Liver (tissue), 9 donors: ENCODE data around the gene CDH9. TPM values are rescaled to one million over a fixed set of nuclear protein-coding genes. Genes with fewer than 3 reads are reported as not detected.

Experiments used
- DNase-seq: peaks from one replicate; pipeline ENCODE4 v3.0.0-alpha.2; 2017; ENCODE audit warnings: low spot score
- H3K27ac ChIP-seq, 2 donors: one replicate each; pipeline ENCODE4 v1.7.0; 2013; ENCODE audit warnings: inconsistent platforms in 2 of 2, low read length in 2 of 2, control low read depth in 1 of 2, low read depth in 1 of 2, mild to moderate bottlenecking in 1 of 2
- H3K27me3 ChIP-seq, 4 donors: one replicate each; pipeline versions ENCODE4 v1.6.1 to v1.7.0; 2013; ENCODE audit warnings: low read length in 3 of 4, inconsistent platforms in 1 of 4, mild to moderate bottlenecking in 1 of 4, moderate library complexity in 1 of 4; ENCODE audit not compliant: control insufficient read depth in 4 of 4, insufficient read depth in 4 of 4
- H3K36me3 ChIP-seq, 4 donors: one replicate each; pipeline versions ENCODE4 v1.6.1 to v1.7.0; 2013; ENCODE audit warnings: low read length in 3 of 4, mild to moderate bottlenecking in 3 of 4, low read depth in 1 of 4, moderate library complexity in 1 of 4; ENCODE audit not compliant: control insufficient read depth in 4 of 4, insufficient read depth in 3 of 4
- H3K4me1 ChIP-seq, 4 donors: one replicate each; pipeline versions ENCODE4 v1.6.1 to v1.7.0; 2013; ENCODE audit warnings: low read length in 3 of 4, mild to moderate bottlenecking in 3 of 4, moderate library complexity in 1 of 4; ENCODE audit not compliant: control insufficient read depth in 4 of 4, insufficient read depth in 4 of 4
- H3K4me3 ChIP-seq, 3 donors: one replicate each; pipeline versions ENCODE4 v1.6.1 to v1.7.0; 2013; ENCODE audit warnings: low read length in 3 of 3, control low read depth in 1 of 3, low read depth in 1 of 3, mild to moderate bottlenecking in 1 of 3
- H3K9ac ChIP-seq, 2 donors: one replicate each; pipeline ENCODE4 v1.7.0; 2013; ENCODE audit warnings: low read length in 2 of 2, mild to moderate bottlenecking in 2 of 2, moderate library complexity in 2 of 2, control low read depth in 1 of 2, low read depth in 1 of 2
- H3K9me3 ChIP-seq, 4 donors: one replicate each; pipeline versions ENCODE4 v1.6.1 to v1.7.0; 2013; ENCODE audit warnings: low read length in 3 of 4; ENCODE audit not compliant: control insufficient read depth in 4 of 4
- EGR1 ChIP-seq, 2 donors: IDR thresholded peaks; 2 replicates each; pipeline ENCODE4 v1.6.1; 2016 to 2018; ENCODE audit warnings: antibody characterized with exemption in 2 of 2, low read depth in 2 of 2
- GABPA ChIP-seq, 2 donors: IDR thresholded peaks in 1 of 2; conservative IDR thresholded peaks in 1 of 2; 2 replicates each; pipeline ENCODE4 v1.6.1; 2016; ENCODE audit warnings: antibody characterized with exemption in 2 of 2, mild to moderate bottlenecking in 1 of 2, moderate library complexity in 1 of 2
- HNF4A ChIP-seq, 2 donors: conservative IDR thresholded peaks; 2 replicates each; pipeline ENCODE4 v1.6.1; 2016; ENCODE audit warnings: antibody characterized with exemption in 2 of 2, mild to moderate bottlenecking in 2 of 2
- JUND ChIP-seq, 2 donors: IDR thresholded peaks; 2 replicates each; pipeline ENCODE4 v1.6.1; 2016; ENCODE audit warnings: antibody characterized with exemption in 2 of 2
- NR2F2 ChIP-seq: IDR thresholded peaks from 2 replicates; pipeline ENCODE4 v1.6.1; 2016; ENCODE audit warnings: antibody characterized with exemption
- RAD21 ChIP-seq, 2 donors: IDR thresholded peaks; 2 replicates each; pipeline ENCODE4 v1.6.1; 2016; ENCODE audit warnings: antibody characterized with exemption in 2 of 2, mild to moderate bottlenecking in 2 of 2
- RXRA ChIP-seq, 2 donors: IDR thresholded peaks; 2 replicates each; pipeline ENCODE4 v1.6.1; 2017 to 2018; ENCODE audit warnings: antibody characterized with exemption in 2 of 2, mild to moderate bottlenecking in 1 of 2
- SP1 ChIP-seq: IDR thresholded peaks from 2 replicates; pipeline ENCODE4 v1.6.1; 2018; ENCODE audit warnings: antibody characterized with exemption, mild to moderate bottlenecking
- TAF1 ChIP-seq: conservative IDR thresholded peaks from 2 replicates; pipeline ENCODE4 v1.6.1; 2016; ENCODE audit warnings: antibody characterized with exemption, mild to moderate bottlenecking
- YY1 ChIP-seq: IDR thresholded peaks from 2 replicates; pipeline ENCODE4 v1.6.1; 2016; ENCODE audit warnings: antibody characterized with exemption, mild to moderate bottlenecking
- polyA plus RNA-seq, 2 donors: library from polyadenylated mRNA; stranded (reverse) in 1 of 2; unstranded in 1 of 2; fragments of 200-250 nt in 1 of 2; fragments of >200 nt in 1 of 2; fragmentation: Nextera tagmentation in 1 of 2; extraction: Ambion mirVana in 1 of 2; gene quantifications; one replicate each; pipeline versions ENCODE4 v1.2.1 to v1.2.3, GENCODE V29; 2013 to 2015
- total RNA-seq, 2 donors: library from RNA; depleted of rRNA; stranded (reverse); fragments of >200 nt; gene quantifications; one replicate each; pipeline ENCODE4 v1.2.3, GENCODE V29; 2014
- TF ChIP-seq, protein P1 (sequence below): IDR thresholded peaks from 2 replicates; pipeline ENCODE4 v1.6.1; 2016; ENCODE audit warnings: antibody characterized with exemption, mild to moderate bottlenecking
- TF ChIP-seq, protein P2 (sequence below): IDR thresholded peaks from 2 replicates; pipeline ENCODE4 v1.6.1; 2016; ENCODE audit warnings: antibody characterized with exemption
- TF ChIP-seq, protein P3 (sequence below): fragments of 150-350 bp; IDR thresholded peaks from 2 replicates; pipeline ENCODE4 v1.5.1; 2017; ENCODE audit warnings: improper control_type of control experiment, low read depth, low read length; ENCODE audit not compliant: missing input control
- TF ChIP-seq, protein P4 (sequence below): IDR thresholded peaks from 2 replicates; pipeline ENCODE4 v1.6.1; 2016; ENCODE audit warnings: antibody characterized with exemption
- TF ChIP-seq, protein P5 (sequence below): IDR thresholded peaks from 2 replicates; pipeline ENCODE4 v1.6.1; 2016; ENCODE audit warnings: antibody characterized with exemption
- donor health status: healthy.
- donor health status: healthy.
- donor health status: healthy.
- donor health status: healthy.
- donor health status: healthy.

The CDH9 gene
- total and polyA plus RNA-seq, 4 donors, result not detected

DNA sequence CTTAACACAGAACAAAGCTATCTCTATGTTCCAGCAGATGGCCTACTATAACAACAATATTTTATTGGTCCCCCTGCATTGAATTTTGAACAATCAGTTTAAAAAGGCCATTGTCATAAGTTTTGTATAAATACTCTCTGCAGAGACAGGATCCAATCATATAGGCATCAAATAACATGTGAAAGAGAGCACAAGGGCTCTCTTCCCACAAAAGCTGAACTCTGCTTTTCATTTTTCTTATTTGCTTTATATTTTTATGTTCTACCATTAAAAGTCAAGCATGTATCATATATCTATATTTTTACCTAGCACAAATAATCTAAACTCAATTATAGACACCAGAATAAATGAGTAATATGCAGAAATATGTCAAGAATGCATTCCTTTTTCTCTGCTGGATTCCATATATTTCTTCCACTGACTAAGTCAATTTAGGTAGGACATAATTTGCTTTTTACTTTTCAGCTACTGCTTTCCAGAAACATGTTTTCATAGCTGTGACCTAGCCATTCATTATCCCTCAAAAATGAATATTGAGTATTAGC lies 143.6 kb downstream of the CDH9 start:
- Histone ChIP-seq H3K36me3 (no peaks in the 10 kb centered on the region), H3K27ac (no peak overlapping the region), H3K9me3 (no peaks in the 10 kb centered on the region), H3K9ac (no peak overlapping the region), H3K4me1 (no peaks in the 10 kb centered on the region), H3K27me3 (no peaks in the 10 kb centered on the region), H3K4me3 (no peak overlapping the region)
- no peak for TF ChIP-seq JUND (IDR thresholded peaks at IDR 0.05)
- no peak for TF ChIP-seq RXRA (IDR thresholded peaks at IDR 0.05)
- TF ChIP-seq EGR1 (IDR thresholded peaks at IDR 0.05; ENCODE audit: low read depth in 2 of 2), result no peak
- TF ChIP-seq, protein P1, sequence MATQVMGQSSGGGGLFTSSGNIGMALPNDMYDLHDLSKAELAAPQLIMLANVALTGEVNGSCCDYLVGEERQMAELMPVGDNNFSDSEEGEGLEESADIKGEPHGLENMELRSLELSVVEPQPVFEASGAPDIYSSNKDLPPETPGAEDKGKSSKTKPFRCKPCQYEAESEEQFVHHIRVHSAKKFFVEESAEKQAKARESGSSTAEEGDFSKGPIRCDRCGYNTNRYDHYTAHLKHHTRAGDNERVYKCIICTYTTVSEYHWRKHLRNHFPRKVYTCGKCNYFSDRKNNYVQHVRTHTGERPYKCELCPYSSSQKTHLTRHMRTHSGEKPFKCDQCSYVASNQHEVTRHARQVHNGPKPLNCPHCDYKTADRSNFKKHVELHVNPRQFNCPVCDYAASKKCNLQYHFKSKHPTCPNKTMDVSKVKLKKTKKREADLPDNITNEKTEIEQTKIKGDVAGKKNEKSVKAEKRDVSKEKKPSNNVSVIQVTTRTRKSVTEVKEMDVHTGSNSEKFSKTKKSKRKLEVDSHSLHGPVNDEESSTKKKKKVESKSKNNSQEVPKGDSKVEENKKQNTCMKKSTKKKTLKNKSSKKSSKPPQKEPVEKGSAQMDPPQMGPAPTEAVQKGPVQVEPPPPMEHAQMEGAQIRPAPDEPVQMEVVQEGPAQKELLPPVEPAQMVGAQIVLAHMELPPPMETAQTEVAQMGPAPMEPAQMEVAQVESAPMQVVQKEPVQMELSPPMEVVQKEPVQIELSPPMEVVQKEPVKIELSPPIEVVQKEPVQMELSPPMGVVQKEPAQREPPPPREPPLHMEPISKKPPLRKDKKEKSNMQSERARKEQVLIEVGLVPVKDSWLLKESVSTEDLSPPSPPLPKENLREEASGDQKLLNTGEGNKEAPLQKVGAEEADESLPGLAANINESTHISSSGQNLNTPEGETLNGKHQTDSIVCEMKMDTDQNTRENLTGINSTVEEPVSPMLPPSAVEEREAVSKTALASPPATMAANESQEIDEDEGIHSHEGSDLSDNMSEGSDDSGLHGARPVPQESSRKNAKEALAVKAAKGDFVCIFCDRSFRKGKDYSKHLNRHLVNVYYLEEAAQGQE, result no peak
- TF ChIP-seq NR2F2, result no peak
- TF ChIP-seq, protein P2, sequence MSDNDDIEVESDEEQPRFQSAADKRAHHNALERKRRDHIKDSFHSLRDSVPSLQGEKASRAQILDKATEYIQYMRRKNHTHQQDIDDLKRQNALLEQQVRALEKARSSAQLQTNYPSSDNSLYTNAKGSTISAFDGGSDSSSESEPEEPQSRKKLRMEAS, result no peak
- no peak for DNase-seq

DNA sequence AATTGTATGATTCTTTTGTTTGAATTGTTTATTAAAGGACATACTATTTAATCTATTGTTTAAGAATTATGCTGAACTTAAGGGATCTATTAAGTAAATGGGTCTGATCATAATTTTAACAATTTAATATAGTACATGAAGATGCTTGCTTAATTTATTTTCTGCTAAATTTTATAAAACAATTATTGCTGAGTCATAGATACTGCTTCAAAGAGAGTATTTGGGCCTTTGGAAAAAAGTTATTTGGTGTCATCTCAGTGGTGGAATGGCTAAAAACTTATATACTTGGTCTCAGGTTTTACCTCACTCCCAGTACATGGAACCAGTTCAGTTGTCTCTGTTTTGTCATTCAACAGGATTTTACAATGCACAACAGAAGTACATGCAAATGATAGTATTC lies 145.3 kb downstream of the CDH9 start:
- no peaks in the 10 kb centered on the region for H3K4me1 ChIP-seq
- H3K9me3 ChIP-seq, result no peaks in the 10 kb centered on the region
- H3K36me3 ChIP-seq, result no peaks in the 10 kb centered on the region
- no peaks in the 10 kb centered on the region for H3K27me3 ChIP-seq
- no peak overlapping the region for H3K4me3 ChIP-seq
- no peak overlapping the region for H3K9ac ChIP-seq
- no peak for TF ChIP-seq HNF4A (conservative IDR thresholded peaks at IDR 0.05)
- TF ChIP-seq, protein P3, sequence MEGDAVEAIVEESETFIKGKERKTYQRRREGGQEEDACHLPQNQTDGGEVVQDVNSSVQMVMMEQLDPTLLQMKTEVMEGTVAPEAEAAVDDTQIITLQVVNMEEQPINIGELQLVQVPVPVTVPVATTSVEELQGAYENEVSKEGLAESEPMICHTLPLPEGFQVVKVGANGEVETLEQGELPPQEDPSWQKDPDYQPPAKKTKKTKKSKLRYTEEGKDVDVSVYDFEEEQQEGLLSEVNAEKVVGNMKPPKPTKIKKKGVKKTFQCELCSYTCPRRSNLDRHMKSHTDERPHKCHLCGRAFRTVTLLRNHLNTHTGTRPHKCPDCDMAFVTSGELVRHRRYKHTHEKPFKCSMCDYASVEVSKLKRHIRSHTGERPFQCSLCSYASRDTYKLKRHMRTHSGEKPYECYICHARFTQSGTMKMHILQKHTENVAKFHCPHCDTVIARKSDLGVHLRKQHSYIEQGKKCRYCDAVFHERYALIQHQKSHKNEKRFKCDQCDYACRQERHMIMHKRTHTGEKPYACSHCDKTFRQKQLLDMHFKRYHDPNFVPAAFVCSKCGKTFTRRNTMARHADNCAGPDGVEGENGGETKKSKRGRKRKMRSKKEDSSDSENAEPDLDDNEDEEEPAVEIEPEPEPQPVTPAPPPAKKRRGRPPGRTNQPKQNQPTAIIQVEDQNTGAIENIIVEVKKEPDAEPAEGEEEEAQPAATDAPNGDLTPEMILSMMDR, result no peak
- TF ChIP-seq YY1, result no peak
- TF ChIP-seq RAD21 (IDR thresholded peaks at IDR 0.05), result no peak
- no peak for TF ChIP-seq SP1
- TF ChIP-seq NR2F2, result no peak
- TF ChIP-seq JUND (IDR thresholded peaks at IDR 0.05), result no peak
- no peak for TF ChIP-seq RXRA (IDR thresholded peaks at IDR 0.05)
- no peak for TF ChIP-seq TAF1
- TF ChIP-seq, protein P4, sequence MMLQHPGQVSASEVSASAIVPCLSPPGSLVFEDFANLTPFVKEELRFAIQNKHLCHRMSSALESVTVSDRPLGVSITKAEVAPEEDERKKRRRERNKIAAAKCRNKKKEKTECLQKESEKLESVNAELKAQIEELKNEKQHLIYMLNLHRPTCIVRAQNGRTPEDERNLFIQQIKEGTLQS, result no peak
- TF ChIP-seq GABPA (IDR thresholded peaks at IDR 0.05 in 1 of 2, conservative IDR thresholded peaks at IDR 0.05 in 1 of 2), result no peak
- TF ChIP-seq, protein P5, sequence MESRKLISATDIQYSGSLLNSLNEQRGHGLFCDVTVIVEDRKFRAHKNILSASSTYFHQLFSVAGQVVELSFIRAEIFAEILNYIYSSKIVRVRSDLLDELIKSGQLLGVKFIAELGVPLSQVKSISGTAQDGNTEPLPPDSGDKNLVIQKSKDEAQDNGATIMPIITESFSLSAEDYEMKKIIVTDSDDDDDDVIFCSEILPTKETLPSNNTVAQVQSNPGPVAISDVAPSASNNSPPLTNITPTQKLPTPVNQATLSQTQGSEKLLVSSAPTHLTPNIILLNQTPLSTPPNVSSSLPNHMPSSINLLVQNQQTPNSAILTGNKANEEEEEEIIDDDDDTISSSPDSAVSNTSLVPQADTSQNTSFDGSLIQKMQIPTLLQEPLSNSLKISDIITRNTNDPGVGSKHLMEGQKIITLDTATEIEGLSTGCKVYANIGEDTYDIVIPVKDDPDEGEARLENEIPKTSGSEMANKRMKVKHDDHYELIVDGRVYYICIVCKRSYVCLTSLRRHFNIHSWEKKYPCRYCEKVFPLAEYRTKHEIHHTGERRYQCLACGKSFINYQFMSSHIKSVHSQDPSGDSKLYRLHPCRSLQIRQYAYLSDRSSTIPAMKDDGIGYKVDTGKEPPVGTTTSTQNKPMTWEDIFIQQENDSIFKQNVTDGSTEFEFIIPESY, result no peak
- H3K27ac ChIP-seq, result no peak overlapping the region
- no peak for DNase-seq
